Ovary (tissue), 3 donors: Measurements from ENCODE around the gene MPV17L2.

Source experiments
- CTCF ChIP-seq, 3 donors: fragments of 450-650 bp in 2 of 3; fragments of 200-600 bp in 1 of 3; IDR thresholded peaks; one replicate each; pipeline versions ENCODE4 v1.5.1 to v1.8.0; 2016 to 2022; ENCODE audit warnings: antibody characterized with exemption in 3 of 3, mild to moderate bottlenecking in 1 of 3
- EP300 ChIP-seq: sonication (generic); formaldehyde crosslinking; IDR thresholded peaks from one replicate; pipeline ENCODE4 v1.6.1; 2017; ENCODE audit warnings: antibody characterized with exemption
- POLR2A ChIP-seq: fragments of 450-650 bp; IDR thresholded peaks from one replicate; pipeline ENCODE4 v1.6.1; 2017; ENCODE audit warnings: antibody characterized with exemption, mild to moderate bottlenecking, moderate library complexity
- donor health status: DM: no; HTN: no; CAD: no.

GRCh38 chr19:18192673-18193387 is at the start of gene MPV17L2:
- TF ChIP-seq CTCF (IDR thresholded peaks at IDR 0.05) = peak in 2 of 3 donors; percentile 2 to 23
- peak; percentile 93 for TF ChIP-seq POLR2A
- peak; percentile 37 for TF ChIP-seq EP300
